GM18858 (cell line): ENCODE data around the gene FARS2.

ENCODE experiments used
- ATAC-seq: cut with Tn5 transposase; IDR thresholded peaks from one replicate; pipeline ENCODE4 v1.9.1; 2021; ENCODE audit not compliant: unreplicated experiment

Gene FARS2

DNA sequence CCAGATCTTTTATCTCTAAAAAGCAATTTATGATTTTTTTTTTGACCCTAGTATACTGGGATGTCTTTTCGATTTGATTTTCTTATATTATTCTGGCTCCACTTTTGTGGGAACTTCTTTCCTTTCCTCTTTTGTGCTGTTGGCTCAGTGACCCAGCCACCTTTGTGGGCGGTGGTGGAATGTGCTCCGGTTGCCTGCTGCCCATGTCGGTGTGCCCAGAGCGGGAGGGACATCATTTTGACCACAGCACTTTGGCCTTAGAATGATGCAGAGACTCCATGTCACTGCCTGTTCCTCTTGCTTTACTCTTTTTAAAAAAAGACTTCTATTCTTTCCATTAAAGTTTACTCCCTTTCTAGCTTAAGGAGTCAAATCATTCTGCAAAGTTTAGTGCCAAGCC, 198.0 kb downstream of the FARS2 start:
- ATAC-seq, result no peak

GRCh38 chr6:5461365-5461764, 200.1 kb downstream of the FARS2 start:
- ATAC-seq, result no peak

GRCh38 chr6:5462856-5463255, 201.5 kb downstream of the FARS2 start:
- ATAC-seq, result no peak

- no peak for ATAC-seq
Measured at GRCh38 chr6:5463690-5464089, 202.4 kb downstream of the FARS2 start.

- ATAC-seq, result no peak
Measured at GRCh38 chr6:5464099-5464885, 203.0 kb downstream of the FARS2 start.

DNA sequence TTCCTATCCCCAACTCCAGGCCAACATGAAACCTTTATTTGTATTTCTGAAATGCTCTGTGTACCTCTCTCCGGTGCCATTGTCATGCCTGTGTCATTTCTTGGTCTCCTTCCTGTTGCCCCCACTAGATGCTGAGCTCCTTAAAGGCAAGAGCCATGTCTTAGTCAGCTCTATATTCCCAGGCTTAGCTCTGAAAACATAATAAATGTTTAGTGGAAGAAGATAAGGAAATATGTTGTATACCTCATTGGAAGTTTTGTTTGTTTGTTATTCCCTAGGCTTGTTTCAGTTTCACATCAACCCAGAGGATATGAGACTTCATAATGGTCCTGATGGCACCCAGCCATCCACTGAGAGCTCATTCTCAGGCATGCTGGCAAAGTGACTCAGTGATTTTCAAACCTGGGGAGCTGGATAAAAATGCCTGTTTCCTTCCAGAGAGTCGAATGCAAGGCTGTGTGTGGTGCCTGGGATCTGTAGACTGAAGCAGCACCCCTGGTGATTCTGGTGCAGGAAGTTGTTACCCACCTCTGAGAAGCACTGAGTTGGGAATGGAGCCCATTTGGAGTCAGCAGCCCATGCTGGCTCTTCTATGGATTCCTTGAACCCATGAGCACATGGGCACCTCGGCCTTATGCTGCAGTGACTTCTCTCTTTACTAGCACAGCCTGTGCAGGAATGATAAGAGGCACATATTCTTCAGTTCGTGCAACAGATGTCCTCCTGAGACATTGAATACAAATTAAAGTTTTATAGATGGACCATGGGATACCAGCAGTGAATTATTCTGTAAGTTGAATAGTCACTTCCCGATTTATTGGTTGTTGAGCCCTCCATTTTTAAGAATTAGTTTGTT, 205.2 kb downstream of the FARS2 start:
- no peak for ATAC-seq

- ATAC-seq, result no peak
Measured at GRCh38 chr6:5468586-5468985, 207.3 kb downstream of the FARS2 start.

- no peak for ATAC-seq
Measured at GRCh38 chr6:5469101-5469846, 208.0 kb downstream of the FARS2 start.

GRCh38 chr6:5471044-5471443, 209.7 kb downstream of the FARS2 start:
- no peak for ATAC-seq

GRCh38 chr6:5471637-5472398, 210.5 kb downstream of the FARS2 start:
- ATAC-seq, result no peak

- no peak for ATAC-seq
Measured at GRCh38 chr6:5472571-5472970, 211.3 kb downstream of the FARS2 start.

GRCh38 chr6:5475779-5476178, 214.5 kb downstream of the FARS2 start:
- ATAC-seq, result no peak

DNA sequence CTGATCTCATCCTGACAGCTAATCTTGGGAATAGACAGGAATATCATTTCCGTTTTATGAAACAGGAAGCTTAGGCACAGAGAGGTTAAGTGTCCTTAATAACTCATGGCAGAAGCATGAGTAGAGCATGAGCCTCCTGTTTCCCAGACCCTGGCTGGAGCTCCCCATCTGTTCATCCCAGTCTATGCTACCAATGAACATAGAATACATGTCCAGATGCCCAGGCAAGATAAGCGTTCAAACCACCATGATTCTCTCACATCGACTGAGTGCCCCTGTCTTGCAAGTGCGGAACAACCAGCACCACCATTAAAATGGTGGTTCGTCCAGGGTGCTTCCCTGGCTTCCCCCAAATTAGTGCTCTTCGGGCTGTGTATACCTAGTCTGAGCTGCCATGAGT, 217.1 kb downstream of the FARS2 start:
- ATAC-seq, result no peak

DNA sequence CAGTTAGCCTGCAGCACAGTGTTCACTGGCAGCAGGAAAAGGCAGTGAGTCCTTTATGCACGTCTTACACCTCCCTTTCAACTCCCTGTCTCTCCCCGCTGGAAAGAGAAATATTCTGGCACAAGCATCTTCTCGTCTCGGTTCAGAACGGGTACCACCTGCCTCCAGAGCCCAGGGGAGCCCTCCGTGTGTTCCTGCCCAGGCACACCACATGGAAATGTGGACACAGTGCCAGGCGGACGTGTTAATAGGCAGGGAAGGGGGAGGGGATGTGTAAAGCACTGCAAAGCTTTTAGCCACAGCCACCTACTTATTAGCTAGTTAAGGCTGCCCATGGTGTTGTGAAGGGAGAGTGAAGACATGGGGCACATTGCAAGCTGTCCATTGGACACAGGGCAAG, 219.7 kb downstream of the FARS2 start:
- no peak for ATAC-seq

DNA sequence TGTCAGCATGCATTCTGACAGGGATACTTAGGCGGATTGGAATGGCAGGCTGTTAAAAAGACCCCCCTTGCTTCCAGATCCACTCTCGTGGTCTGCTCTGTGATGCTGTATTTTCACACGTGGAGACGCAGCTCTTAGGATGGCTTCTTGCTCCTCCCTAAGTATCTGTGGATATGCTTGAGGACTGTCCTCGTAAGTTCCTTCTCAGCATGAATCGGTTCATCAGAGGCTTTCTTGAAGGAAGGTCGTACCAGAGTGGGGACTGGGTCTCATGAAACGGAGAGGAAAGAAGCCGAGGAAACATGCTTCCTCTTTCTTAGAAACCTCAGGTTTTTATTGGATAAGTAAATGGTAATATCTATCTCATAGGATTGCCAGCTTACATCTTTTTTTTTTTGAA, 220.4 kb downstream of the FARS2 start:
- no peak for ATAC-seq

DNA sequence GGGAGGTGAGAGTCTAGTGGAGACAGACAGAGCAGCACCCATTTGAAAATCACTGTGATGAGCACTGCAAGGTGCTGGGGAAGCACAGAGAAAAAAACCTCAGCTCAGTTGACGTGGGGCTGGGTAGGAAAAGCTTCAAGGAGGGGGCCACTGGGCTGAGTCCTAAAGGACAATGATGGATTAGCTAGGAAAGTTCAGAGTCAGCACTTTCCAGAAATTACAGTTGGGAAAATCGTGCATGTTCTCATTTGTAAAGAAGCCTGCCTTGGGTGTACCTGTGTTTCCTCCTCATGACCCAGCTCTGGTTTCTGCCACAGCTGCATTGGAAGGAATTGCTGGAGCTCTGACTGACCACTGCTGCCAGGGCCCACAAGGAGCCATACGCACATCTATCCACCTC, 221.3 kb downstream of the FARS2 start:
- ATAC-seq, result no peak

GRCh38 chr6:5484692-5485091, 223.4 kb downstream of the FARS2 start:
- no peak for ATAC-seq

GRCh38 chr6:5486214-5486613, 224.9 kb downstream of the FARS2 start:
- ATAC-seq, result peak; percentile 89

- ATAC-seq, result no peak
Measured at GRCh38 chr6:5490501-5491069, 229.3 kb downstream of the FARS2 start.

GRCh38 chr6:5492356-5492755, 231.0 kb downstream of the FARS2 start:
- ATAC-seq, result no peak
